Measurements from ENCODE around the gene ZNF493. TPM values are rescaled to one million over a fixed set of nuclear protein-coding genes. Genes with fewer than 3 reads are reported as not detected.

ZNF493 gene
- total RNA-seq, 3 donors from 2014 or later = 23.0 to 72.2 (median 47.5) TPM

GRCh38 chr19:21460686-21461085 is 63.8 kb downstream of the ZNF493 start:
- intact Hi-C loops (cut with DNase I; ENCODE audit: low total_unique reads) = no loop called here
- H3K27ac ChIP-seq = no peak overlapping the region
- no peaks in the 10 kb centered on the region for H3K36me3 ChIP-seq
- no peak for TF ChIP-seq POLR2AphosphoS5 (IDR thresholded peaks at IDR 0.05)
- no peak for DNase-seq (ENCODE audit: low spot score in 2 of 2)
- H3K9me3 ChIP-seq = peaks cover 22 to 25% of the 10 kb centered on the region in 2 donors
- H3K4me1 ChIP-seq = no peaks in the 10 kb centered on the region
- no peak overlapping the region for H3K4me3 ChIP-seq
- H3K27me3 ChIP-seq = no peaks in the 10 kb centered on the region

- H3K4me3 ChIP-seq = no peak overlapping the region
- no peak for DNase-seq (ENCODE audit: low spot score in 2 of 2)
- H3K9me3 ChIP-seq = peaks cover 15 to 16% of the 10 kb centered on the region in 2 donors
- TF ChIP-seq POLR2AphosphoS5 (IDR thresholded peaks at IDR 0.05) (no peak), CTCF (IDR thresholded peaks at IDR 0.05) (no peak), POLR2A (IDR thresholded peaks at IDR 0.05) (no peak)
- intact Hi-C loops (cut with DNase I; ENCODE audit: low total_unique reads) = no loop called here
- H3K4me1 ChIP-seq = no peaks in the 10 kb centered on the region
- H3K27ac ChIP-seq = no peak overlapping the region
- H3K36me3 ChIP-seq = no peaks in the 10 kb centered on the region
- H3K27me3 ChIP-seq = no peaks in the 10 kb centered on the region
Observed at GRCh38 chr19:21462540-21462939, 65.6 kb downstream of the ZNF493 start.

- Histone ChIP-seq H3K27me3 (no peaks in the 10 kb centered on the region), H3K4me1 (no peaks in the 10 kb centered on the region), H3K36me3 (no peaks in the 10 kb centered on the region), H3K9me3 (peaks cover 5 to 6% of the 10 kb centered on the region in 2 donors), H3K4me3 (peak overlapping the region in 2 of 3 donors; percentile 54 to 63), H3K27ac (peak overlapping the region in 1 of 2 donors; percentile 33)
- intact Hi-C loops (cut with DNase I; ENCODE audit: low total_unique reads) = no loop called here
- DNase-seq (ENCODE audit: low spot score in 2 of 2) = peak in 1 of 2 donors; percentile 41
- TF ChIP-seq POLR2A (IDR thresholded peaks at IDR 0.05) (no peak), CTCF (IDR thresholded peaks at IDR 0.05) (no peak), POLR2AphosphoS5 (IDR thresholded peaks at IDR 0.05) (no peak)
Observed at GRCh38 chr19:21463449-21464105, 66.6 kb downstream of the ZNF493 start.

- no peak overlapping the region for H3K27ac ChIP-seq
- H3K27me3 ChIP-seq = no peaks in the 10 kb centered on the region
- DNase-seq (ENCODE audit: low spot score in 2 of 2) = no peak
- no peaks in the 10 kb centered on the region for H3K36me3 ChIP-seq
- no peaks in the 10 kb centered on the region for H3K4me1 ChIP-seq
- intact Hi-C loops (cut with DNase I; ENCODE audit: low total_unique reads) = no loop called here
- no peak overlapping the region for H3K4me3 ChIP-seq
- H3K9me3 ChIP-seq = peaks cover 0 to 4% of the 10 kb centered on the region in 2 donors
- TF ChIP-seq POLR2A (IDR thresholded peaks at IDR 0.05) (no peak), POLR2AphosphoS5 (IDR thresholded peaks at IDR 0.05) (no peak), CTCF (IDR thresholded peaks at IDR 0.05) (no peak)
Observed at GRCh38 chr19:21466627-21467026, 69.7 kb downstream of the ZNF493 start.

GRCh38 chr19:21468791-21469190 is 71.9 kb downstream of the ZNF493 start:
- no peak for TF ChIP-seq POLR2A (IDR thresholded peaks at IDR 0.05)
- TF ChIP-seq POLR2AphosphoS5 (IDR thresholded peaks at IDR 0.05) = no peak
- DNase-seq (ENCODE audit: low spot score in 2 of 2) = no peak
- no peaks in the 10 kb centered on the region for H3K27me3 ChIP-seq
- H3K27ac ChIP-seq = no peak overlapping the region
- no peak overlapping the region for H3K4me3 ChIP-seq
- intact Hi-C loops (cut with DNase I; ENCODE audit: low total_unique reads) = no loop called here
- peaks cover 0 to 4% of the 10 kb centered on the region in 2 donors for H3K9me3 ChIP-seq
- no peaks in the 10 kb centered on the region for H3K4me1 ChIP-seq
- H3K36me3 ChIP-seq = no peaks in the 10 kb centered on the region

- no peaks in the 10 kb centered on the region for H3K4me1 ChIP-seq
- intact Hi-C loops (cut with DNase I; ENCODE audit: low total_unique reads) = no loop called here
- TF ChIP-seq POLR2A (IDR thresholded peaks at IDR 0.05) = no peak
- no peak for TF ChIP-seq POLR2AphosphoS5 (IDR thresholded peaks at IDR 0.05)
- TF ChIP-seq CTCF (IDR thresholded peaks at IDR 0.05) = no peak
- DNase-seq (ENCODE audit: low spot score in 2 of 2) = no peak
- H3K27ac ChIP-seq = no peak overlapping the region
- no peaks in the 10 kb centered on the region for H3K36me3 ChIP-seq
- no peak overlapping the region for H3K4me3 ChIP-seq
- no peaks in the 10 kb centered on the region for H3K27me3 ChIP-seq
- H3K9me3 ChIP-seq = no peaks in the 10 kb centered on the region
Observed at GRCh38 chr19:21472507-21472906, 75.6 kb downstream of the ZNF493 start.

Data from breast epithelium (tissue), 4 donors.